Aorta (tissue), 5 donors: ENCODE data around the gene WWOX. TPM values are rescaled to one million over a fixed set of nuclear protein-coding genes. Genes with fewer than 3 reads are reported as not detected.

ENCODE experiments used
- ATAC-seq: fragments of 200-7000 bp; cut with Tn5 transposase; one replicate; pipeline ENCODE4 v1.9.1; 2022; ENCODE audit warnings: moderate library complexity; ENCODE audit not compliant: low FRiP score
- DNase-seq, 2 donors: peaks; one replicate each; pipeline ENCODE4 v3.0.0-alpha.2; 2020
- H3K27ac ChIP-seq, 2 donors: one replicate each; pipeline ENCODE4 v1.5.1; 2013; ENCODE audit warnings: low read length in 2 of 2, mild to moderate bottlenecking in 2 of 2, moderate library complexity in 2 of 2, control low read depth in 1 of 2, inconsistent platforms in 1 of 2, low read depth in 1 of 2
- H3K27me3 ChIP-seq, 2 donors: one replicate each; pipeline ENCODE4 v1.6.1; 2013; ENCODE audit warnings: control low read depth in 1 of 2, low read length in 1 of 2, mild to moderate bottlenecking in 1 of 2, moderate library complexity in 1 of 2; ENCODE audit not compliant: insufficient read depth in 2 of 2, control insufficient read depth in 1 of 2
- H3K36me3 ChIP-seq, 2 donors: one replicate each; pipeline ENCODE4 v1.6.1; 2013; ENCODE audit warnings: control low read depth in 1 of 2, low read length in 1 of 2, mild to moderate bottlenecking in 1 of 2; ENCODE audit not compliant: insufficient read depth in 2 of 2, control insufficient read depth in 1 of 2
- H3K4me1 ChIP-seq, 2 donors: one replicate each; pipeline ENCODE4 v1.6.1; 2013; ENCODE audit warnings: low read length in 2 of 2, control low read depth in 1 of 2, mild to moderate bottlenecking in 1 of 2, moderate library complexity in 1 of 2; ENCODE audit not compliant: insufficient read depth in 2 of 2, control insufficient read depth in 1 of 2
- H3K4me3 ChIP-seq, 2 donors: one replicate each; pipeline ENCODE4 v1.5.1; 2013; ENCODE audit warnings: low read length in 2 of 2, control low read depth in 1 of 2, mild to moderate bottlenecking in 1 of 2
- H3K9me3 ChIP-seq: one replicate; pipeline ENCODE4 v1.6.1; 2013; ENCODE audit warnings: mild to moderate bottlenecking, low read length; ENCODE audit not compliant: control insufficient read depth
- WGBS, 2 donors: extraction: QIAGEN DNeasy Blood & Tissue Kit; methylation state at CpG; one replicate each; pipeline ENCODE4 v1.1.7; 2013; 5-methylcytosine and 5-hydroxymethylcytosine counted together
- intact Hi-C, 2 donors: fragments of 100-400 bp; cut with DNase I; formaldehyde crosslinking; loops; one replicate each; pipeline versions ENCODE4 v1.14.2 to v1.15.0; 2022
- polyA plus RNA-seq, 2 donors: library from polyadenylated mRNA; stranded (reverse); fragments of 200-250 nt; gene quantifications; one replicate each; pipeline ENCODE4 v1.2.3, GENCODE V29; 2013
- total RNA-seq, 2 donors: library from RNA; stranded (reverse); fragmentation: NEBNext Ultra II Directional; extraction: Animal tissue kit (Norgen Biotek cat#: 25700); gene quantifications; one replicate each; pipeline ENCODE4 v1.2.1, GENCODE V29; 2021
- donor health status: healthy with polysubstance abuse.
- donor health status: Bipolar disorder and iron deficiency.
- donor health status: DM: no; HTN: no; CAD: no.
- donor health status: DM: no; HTN: no; CAD: no.
- donor health status: DM: yes; HTN: yes; CAD: no.

WWOX gene
- total and polyA plus RNA-seq, 4 donors, result 11.2 to 30.9 (median 14.6) TPM

DNA sequence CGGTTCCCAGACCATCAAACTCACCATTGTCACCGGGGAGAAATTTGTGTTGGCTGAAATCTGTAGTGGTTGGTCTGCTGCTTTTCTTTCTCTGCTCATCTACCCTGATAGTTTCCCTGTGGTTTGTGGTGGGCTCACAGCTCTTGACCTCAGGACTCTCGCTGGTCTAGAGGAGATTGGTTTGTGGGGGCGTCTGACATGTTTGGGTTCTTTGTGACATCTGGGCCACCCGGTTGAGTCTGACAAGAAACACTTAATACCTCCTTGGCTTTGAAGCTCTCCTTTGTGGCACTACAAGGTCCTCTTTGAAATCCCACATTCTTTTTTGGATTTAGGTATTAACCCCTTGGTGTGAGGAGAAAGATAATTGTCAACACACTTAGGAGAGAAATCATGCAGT lies 662.0 kb downstream of the WWOX start:
- no peaks in the 10 kb centered on the region for H3K27me3 ChIP-seq
- H3K4me3 ChIP-seq, result no peak overlapping the region
- H3K27ac ChIP-seq, result no peak overlapping the region
- intact Hi-C loops, result no loop called here
- no peaks in the 10 kb centered on the region for H3K9me3 ChIP-seq
- no peaks in the 10 kb centered on the region for H3K4me1 ChIP-seq
- 93 to 95% methylated on average over 5 of the region's 5 CpGs for WGBS, 2 donors
- no peaks in the 10 kb centered on the region for H3K36me3 ChIP-seq
- DNase-seq, result no peak
- ATAC-seq, result no peak

DNA sequence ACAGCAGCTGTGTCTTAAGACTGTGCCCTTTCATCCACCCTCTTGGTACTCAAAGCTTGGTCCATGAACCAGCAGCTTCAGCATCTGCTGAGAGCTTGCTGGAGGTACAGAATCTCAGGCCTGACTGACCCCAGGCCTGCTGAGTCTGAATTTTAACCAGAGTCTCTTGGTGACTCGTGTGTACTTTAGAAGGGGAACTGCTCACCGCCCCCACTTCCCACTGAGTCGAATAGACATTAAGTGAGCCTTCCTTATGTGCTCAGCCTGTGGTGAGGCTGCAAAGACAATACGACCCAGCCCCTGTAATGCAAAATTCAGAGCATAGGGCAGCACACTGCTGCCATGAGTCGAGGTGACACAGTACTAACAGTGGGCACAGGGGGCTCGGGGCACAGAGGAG lies 662.8 kb downstream of the WWOX start:
- Histone ChIP-seq H3K4me1 (no peaks in the 10 kb centered on the region), H3K4me3 (no peak overlapping the region), H3K36me3 (no peaks in the 10 kb centered on the region), H3K27me3 (no peaks in the 10 kb centered on the region), H3K27ac (no peak overlapping the region), H3K9me3 (no peaks in the 10 kb centered on the region)
- 83 to 87% methylated on average over 6 of the region's 6 CpGs for WGBS, 2 donors
- no peak for DNase-seq
- ATAC-seq, result no peak
- intact Hi-C loops, result no loop called here

DNA sequence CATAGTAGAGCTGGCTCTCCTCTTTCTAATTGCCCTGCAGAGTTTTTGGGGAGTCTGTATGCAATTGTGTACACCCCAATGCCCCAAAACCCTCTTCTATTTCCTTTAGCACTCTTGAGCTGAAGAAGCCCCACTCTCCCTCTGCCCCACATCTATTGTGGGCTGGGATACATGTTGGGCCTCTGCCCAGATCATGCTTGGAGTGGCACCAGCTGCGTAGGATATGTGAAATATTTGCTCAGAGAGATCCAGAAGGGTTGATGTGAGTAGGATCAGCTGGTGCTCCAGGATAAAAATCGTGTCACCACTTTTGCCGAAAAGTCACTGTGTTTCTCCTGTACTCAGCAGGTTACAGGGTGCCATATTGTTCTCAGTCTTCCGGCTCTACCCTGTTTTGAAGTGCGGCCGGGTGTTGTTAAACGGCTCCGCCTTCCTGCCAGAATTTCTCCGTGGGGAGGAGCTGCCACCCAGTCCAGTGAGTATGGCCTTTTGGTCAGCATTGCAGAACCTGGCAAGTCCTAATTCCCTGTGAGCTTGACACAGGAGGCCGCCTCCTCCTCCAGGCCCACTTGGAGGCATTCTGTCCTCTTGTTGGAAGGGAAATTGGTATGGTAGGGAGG lies 664.5 kb downstream of the WWOX start:
- Histone ChIP-seq H3K27ac (no peak overlapping the region), H3K4me3 (no peak overlapping the region), H3K4me1 (no peaks in the 10 kb centered on the region), H3K9me3 (no peaks in the 10 kb centered on the region), H3K27me3 (no peaks in the 10 kb centered on the region), H3K36me3 (no peaks in the 10 kb centered on the region)
- DNase-seq (no peak), ATAC-seq (no peak)
- 47 to 58% methylated on average over 10 of the region's 10 CpGs for WGBS, 2 donors
- intact Hi-C loops, result no loop called here

DNA sequence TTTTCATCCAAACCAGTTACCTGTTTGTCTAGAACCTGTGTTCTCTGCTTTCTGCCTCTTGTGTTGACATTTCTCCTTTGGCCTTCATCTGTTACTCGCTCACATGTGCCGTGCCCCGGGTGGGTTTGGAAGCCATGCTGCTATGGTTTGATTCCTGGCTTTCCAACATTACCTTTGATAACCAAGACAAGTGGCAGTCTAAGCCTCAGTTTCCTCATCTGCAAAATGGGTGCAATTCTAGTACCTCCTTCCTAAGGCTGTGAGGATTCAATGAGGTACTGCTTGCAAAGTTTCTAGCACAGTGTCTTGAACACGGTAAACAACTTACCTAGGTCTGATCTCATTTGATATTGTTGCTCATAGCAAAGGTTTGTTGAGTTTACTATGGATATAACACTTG lies 665.0 kb downstream of the WWOX start:
- no peaks in the 10 kb centered on the region for H3K36me3 ChIP-seq
- intact Hi-C loops, result no loop called here
- DNase-seq (no peak), ATAC-seq (no peak)
- H3K27ac ChIP-seq, result no peak overlapping the region
- 96 to 97% methylated on average over 4 of the region's 4 CpGs for WGBS, 2 donors
- H3K4me3 ChIP-seq, result no peak overlapping the region
- no peaks in the 10 kb centered on the region for H3K27me3 ChIP-seq
- H3K9me3 ChIP-seq, result no peaks in the 10 kb centered on the region
- no peaks in the 10 kb centered on the region for H3K4me1 ChIP-seq

DNA sequence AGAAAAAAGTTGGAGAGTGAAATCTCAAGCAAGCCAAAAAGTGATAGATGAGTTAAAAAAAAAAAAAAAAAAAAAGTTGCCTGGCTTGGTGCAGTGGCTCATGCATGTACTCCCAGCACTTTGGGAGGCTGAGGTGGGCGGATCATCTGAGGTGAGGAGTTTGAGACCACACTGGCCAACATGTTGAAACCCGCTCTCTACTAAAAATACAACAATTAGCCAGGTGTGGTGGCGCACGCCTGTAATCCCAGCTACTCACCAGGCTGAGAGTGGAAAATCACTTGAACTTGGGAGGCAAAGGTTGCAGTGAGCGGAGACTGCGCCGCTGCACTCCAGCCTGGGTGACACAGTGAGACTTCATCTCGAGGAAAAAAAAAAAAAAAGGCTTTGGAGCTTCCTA lies 668.8 kb downstream of the WWOX start:
- Histone ChIP-seq H3K4me3 (no peak overlapping the region), H3K27ac (no peak overlapping the region), H3K4me1 (no peaks in the 10 kb centered on the region), H3K27me3 (no peaks in the 10 kb centered on the region), H3K9me3 (no peaks in the 10 kb centered on the region), H3K36me3 (no peaks in the 10 kb centered on the region)
- no peak for ATAC-seq
- WGBS, 2 donors, result 94 to 97% methylated on average over 8 of the region's 8 CpGs
- DNase-seq, result no peak
- intact Hi-C loops, result no loop called here

DNA sequence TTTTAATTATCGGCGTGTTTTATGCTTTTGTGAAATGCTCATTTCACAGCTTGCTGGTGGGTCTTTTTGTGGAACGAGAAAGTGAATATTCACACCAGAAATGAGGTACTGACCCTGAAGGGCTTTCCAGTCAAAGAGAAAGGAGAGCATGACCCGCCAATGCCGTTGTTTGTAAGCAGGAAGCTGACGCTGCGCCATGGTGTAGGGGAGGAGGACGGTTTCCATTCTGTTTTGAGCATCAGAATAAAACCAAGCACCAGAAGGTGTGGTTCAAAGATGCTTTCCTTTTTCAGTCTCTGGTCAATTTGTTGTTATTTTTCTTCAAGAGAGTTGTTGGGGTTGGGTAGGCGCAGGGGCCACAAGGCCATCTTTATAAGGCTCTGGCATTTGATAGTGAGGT lies 669.3 kb downstream of the WWOX start:
- Histone ChIP-seq H3K4me1 (no peaks in the 10 kb centered on the region), H3K4me3 (no peak overlapping the region), H3K27me3 (no peaks in the 10 kb centered on the region), H3K36me3 (no peaks in the 10 kb centered on the region), H3K9me3 (no peaks in the 10 kb centered on the region), H3K27ac (no peak overlapping the region)
- intact Hi-C loops, result no loop called here
- DNase-seq, result no peak
- 93% methylated on average over 9 of the region's 9 CpGs for WGBS, 2 donors
- no peak for ATAC-seq

DNA sequence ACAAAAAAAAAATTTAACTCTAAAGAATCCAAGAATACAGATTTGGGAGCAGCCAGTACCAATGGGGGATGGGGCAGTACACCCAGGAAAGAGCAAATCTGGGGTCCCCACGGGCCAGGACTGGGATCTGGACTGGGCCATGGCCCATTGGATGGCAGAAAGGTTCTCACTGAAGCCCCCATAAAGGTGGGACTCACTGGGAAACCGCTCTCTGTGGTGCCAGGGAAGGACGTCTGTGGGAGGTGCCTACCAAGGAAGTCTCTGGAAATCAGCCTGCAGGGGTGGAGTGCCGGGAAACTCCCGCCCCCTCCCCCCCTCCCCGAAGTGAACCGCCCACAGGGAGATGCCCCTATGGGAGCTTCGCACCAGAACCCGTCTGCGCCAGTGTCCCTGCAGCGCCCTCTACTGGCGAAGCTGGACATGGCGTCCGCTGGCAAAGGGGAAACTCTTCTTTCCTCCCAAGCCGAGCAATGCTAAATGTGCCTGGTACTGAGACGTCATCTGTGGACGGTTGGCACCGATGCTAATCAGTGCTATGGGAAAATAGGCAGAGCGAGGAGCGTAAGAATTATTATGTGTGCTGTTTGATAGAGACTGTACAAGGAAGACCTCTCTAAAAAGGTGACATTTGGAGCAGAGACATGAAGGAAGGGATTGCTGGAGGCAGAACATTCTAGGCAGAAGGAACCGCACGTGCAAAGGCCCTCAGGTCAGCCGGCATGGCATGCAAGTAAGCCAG lies 671.1 kb downstream of the WWOX start:
- DNase-seq, result peak; percentile 83 to 90
- 31 to 37% methylated on average over 22 to 23 of the region's 23 CpGs for WGBS, 2 donors

DNA sequence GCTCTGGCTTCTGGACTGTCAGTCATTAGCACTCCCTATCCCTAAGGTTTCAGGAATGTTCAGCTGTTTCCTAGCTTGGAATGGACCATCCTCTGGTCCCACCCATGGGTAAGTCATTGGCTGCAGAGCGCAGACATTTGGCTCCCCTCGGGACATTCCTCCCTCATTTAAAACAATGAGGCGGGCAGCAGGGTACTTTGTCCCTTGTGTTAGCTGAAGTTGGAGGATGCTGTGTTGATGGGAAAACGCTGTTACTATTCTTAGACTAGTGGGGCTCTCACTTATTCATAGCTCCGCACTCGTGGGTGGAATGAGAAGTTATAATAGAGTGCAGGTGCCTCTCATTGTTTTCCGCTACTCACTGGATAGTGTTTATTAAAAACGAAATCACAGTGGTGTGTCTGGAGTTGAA lies 673.8 kb downstream of the WWOX start:
- no peak for ATAC-seq
- WGBS, 2 donors, result 51 to 59% methylated on average over 8 of the region's 8 CpGs
- no peak for DNase-seq
- H3K27me3 ChIP-seq, result no peaks in the 10 kb centered on the region
- no peaks in the 10 kb centered on the region for H3K36me3 ChIP-seq
- H3K4me3 ChIP-seq, result no peak overlapping the region
- H3K9me3 ChIP-seq, result no peaks in the 10 kb centered on the region
- no peaks in the 10 kb centered on the region for H3K4me1 ChIP-seq
- intact Hi-C loops, result loop anchor here (5.0 kb wide), 2 partner anchors 266 to 271 kb away; no protein-coding TSS in a partner anchor
- no peak overlapping the region for H3K27ac ChIP-seq

More for the DNA sequence above, 671.1 kb downstream of the WWOX start:
- peak; percentile 71 for ATAC-seq
- H3K9me3 ChIP-seq, result no peaks in the 10 kb centered on the region
- H3K4me1 ChIP-seq, result no peaks in the 10 kb centered on the region
- H3K27me3 ChIP-seq, result no peaks in the 10 kb centered on the region
- no peak overlapping the region for H3K4me3 ChIP-seq
- no peaks in the 10 kb centered on the region for H3K36me3 ChIP-seq
- intact Hi-C loops, result loop anchor here (5.0 kb wide), 2 partner anchors 263 to 268 kb away; no protein-coding TSS in a partner anchor
- no peak overlapping the region for H3K27ac ChIP-seq

DNA sequence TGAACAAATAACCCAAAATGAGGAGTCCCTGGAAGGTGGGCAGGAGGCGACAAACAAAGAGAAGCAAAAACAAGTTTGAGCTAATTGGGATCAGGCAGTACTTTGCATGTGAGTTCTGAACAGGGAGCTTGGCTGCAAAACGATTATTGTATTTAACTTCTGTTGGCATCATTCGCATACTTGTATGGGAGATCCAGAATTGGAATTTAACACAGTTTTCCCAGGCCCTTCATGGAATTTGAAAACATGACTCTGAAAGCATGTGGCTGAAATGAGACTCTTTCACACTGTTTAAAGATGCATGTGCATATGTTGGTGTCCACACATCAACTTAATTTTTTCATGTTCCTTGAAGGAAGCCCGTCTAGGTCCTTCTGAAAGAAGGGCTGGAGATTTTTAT lies 674.3 kb downstream of the WWOX start:
- Histone ChIP-seq H3K27ac (no peak overlapping the region), H3K4me1 (no peaks in the 10 kb centered on the region), H3K4me3 (no peak overlapping the region), H3K36me3 (no peaks in the 10 kb centered on the region), H3K27me3 (no peaks in the 10 kb centered on the region), H3K9me3 (no peaks in the 10 kb centered on the region)
- intact Hi-C loops, result loop anchor here (5.0 kb wide), 2 partner anchors 266 to 271 kb away; no protein-coding TSS in a partner anchor
- no peak for DNase-seq
- WGBS, 2 donors, result 49 to 56% methylated on average over 4 of the region's 4 CpGs
- ATAC-seq, result no peak
